GM04504 (cell line): ENCODE measurements around the gene TUT1.

Experiments
- DNase-seq: peaks from one replicate; pipeline ENCODE4 v3.0.0-alpha.2; 2012; ENCODE audit warnings: low read depth

The TUT1 gene

GRCh38 chr11:62540804-62541701, 50.3 kb downstream of the TUT1 start:
- no peak for DNase-seq

- peak; percentile 81 for DNase-seq
Measured at GRCh38 chr11:62539238-62539925, 51.9 kb downstream of the TUT1 start.

GRCh38 chr11:62538470-62539237, 52.7 kb downstream of the TUT1 start:
- DNase-seq: no peak

GRCh38 chr11:62536301-62536957, 54.9 kb downstream of the TUT1 start:
- DNase-seq: no peak

DNA sequence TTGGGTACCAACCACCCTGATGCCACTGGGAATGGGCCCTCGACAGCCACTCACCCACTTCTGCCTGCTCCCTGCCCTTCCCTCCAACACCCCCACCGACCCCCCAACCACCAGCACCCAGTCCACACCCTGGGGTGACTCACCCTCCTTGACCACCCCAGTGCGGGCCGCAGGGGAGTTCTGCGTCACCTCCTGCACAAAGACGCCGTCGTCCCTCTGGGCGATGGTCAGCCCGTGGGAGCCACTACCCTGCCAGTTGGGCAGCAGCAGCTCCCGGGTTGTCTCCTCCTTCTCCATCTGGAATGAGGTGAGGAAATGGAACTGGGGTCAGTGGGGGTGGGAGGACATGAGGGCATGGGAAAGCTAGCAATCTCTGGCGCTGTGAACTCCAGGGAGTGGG, 55.5 kb downstream of the TUT1 start:
- no peak for DNase-seq

- DNase-seq: no peak
Measured at GRCh38 chr11:62534779-62535545, 56.4 kb downstream of the TUT1 start.

GRCh38 chr11:62532096-62532495, 59.2 kb downstream of the TUT1 start:
- no peak for DNase-seq
